LNCaP clone FGC (cell line): ENCODE measurements around the gene STAB2.
A peak's percentile ranks its signal among the peaks of the same experiment; 100 is the strongest.

Experiments used
- DNase-seq: peaks from one replicate; pipeline ENCODE4 v3.0.0-alpha.2; 2011; ENCODE audit warnings: low read depth
- H3K4me3 ChIP-seq: 2 replicates; pipeline ENCODE4 v1.5.1; 2011; ENCODE audit warnings: mild to moderate bottlenecking, low read depth, low read length, control low read depth
- TF ChIP-seq, protein P1 (sequence below): IDR thresholded peaks from 2 replicates; pipeline ENCODE4 v1.5.1; 2012; ENCODE audit warnings: mild to moderate bottlenecking; ENCODE audit not compliant: control insufficient read depth, insufficient read depth; ENCODE audit errors: extremely low read depth

Gene STAB2

DNA sequence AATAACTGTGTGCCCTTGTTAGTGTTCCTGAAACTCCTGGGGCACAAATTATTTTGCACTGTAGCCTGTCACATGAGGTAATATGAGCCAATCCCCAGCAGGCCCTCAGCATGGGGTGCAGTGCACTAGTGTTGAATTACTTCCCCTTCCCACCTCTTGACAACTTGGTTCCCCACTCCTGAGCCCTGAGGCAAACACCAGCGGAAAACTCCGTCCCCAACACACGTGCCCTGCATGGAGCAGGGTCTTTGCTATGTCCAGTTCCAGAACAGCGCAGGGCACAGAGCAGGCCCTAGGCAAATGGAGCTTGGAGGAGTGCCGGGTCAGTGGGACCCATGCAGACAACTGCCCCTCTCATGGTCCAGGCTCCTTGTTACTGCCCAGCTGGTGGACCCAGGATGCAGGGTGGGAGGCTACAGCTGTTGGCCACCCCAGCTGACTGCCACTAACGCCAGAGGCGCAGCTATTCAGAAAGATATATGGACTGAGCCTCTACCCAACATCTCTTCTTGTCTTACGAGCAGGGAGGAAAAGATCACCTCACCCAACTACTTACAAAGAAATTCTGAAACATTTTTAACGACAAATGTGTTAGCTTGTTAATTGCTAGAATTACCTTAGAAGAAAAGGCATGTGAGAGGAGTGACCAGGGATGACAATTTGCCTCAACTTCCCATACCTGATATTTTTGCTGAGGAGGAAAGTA is 182.3 kb downstream of the STAB2 start:
- DNase-seq, result no peak
- no peak overlapping the region for H3K4me3 ChIP-seq
- TF ChIP-seq, protein P1, sequence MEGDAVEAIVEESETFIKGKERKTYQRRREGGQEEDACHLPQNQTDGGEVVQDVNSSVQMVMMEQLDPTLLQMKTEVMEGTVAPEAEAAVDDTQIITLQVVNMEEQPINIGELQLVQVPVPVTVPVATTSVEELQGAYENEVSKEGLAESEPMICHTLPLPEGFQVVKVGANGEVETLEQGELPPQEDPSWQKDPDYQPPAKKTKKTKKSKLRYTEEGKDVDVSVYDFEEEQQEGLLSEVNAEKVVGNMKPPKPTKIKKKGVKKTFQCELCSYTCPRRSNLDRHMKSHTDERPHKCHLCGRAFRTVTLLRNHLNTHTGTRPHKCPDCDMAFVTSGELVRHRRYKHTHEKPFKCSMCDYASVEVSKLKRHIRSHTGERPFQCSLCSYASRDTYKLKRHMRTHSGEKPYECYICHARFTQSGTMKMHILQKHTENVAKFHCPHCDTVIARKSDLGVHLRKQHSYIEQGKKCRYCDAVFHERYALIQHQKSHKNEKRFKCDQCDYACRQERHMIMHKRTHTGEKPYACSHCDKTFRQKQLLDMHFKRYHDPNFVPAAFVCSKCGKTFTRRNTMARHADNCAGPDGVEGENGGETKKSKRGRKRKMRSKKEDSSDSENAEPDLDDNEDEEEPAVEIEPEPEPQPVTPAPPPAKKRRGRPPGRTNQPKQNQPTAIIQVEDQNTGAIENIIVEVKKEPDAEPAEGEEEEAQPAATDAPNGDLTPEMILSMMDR, result no peak

DNA sequence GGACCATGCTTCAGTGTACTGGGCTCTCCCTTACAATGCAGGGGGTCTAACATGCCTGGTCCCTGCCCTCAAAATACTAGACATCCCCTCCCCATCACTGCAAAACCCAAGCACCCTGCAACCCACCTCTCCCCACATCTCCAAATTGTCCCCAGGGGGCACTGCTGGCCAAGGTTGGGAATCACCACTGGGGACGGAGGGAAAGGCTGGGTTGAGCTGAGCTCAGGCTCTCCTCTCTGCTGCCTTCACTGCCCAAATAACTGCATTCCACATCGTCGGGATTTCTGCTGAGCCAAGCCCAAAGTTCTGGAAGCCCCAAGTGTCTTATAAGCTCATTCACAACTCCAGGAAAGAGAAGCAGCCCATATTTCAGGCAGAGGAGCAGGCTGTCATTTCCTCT is 184.4 kb downstream of the STAB2 start:
- DNase-seq, result no peak
- TF ChIP-seq, protein P1, result peak; percentile 71

DNA sequence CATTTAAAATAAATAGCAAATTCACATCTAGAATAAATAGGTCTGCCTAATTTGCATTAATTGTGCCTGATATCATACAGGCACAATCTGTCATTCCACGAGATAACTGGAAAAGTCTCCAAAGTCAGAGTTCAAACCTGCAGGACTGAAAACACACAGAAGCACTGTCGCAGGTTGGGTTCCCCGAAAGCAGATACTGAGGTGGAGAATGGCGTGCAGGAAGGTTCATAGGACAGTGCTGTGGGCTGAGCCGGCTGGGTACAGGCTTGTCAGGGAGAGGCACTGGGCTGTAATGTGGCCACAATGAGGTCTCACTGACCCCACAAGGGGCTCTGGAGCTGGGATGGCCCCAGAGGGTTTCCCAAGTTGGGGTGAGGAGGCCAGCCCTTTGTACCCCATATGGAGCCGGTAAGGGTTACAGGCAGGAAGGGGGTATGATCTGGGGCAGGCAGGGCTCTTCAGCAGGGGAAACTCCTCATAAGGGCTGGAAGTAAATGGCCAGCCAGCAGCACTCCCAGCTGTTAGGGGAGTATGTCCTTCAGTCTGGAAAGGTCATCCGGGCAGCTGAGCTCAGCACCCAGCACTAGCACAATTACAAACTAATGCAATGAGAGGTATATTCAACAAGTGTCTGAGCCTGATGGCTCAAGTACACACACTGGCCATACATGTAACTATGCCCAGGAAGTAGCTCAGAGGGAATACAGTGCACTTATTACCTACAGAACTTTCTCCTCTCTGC is 185.5 kb downstream of the STAB2 start:
- no peak for DNase-seq
- TF ChIP-seq, protein P1, result no peak
- H3K4me3 ChIP-seq, result no peak overlapping the region

More for the DNA sequence above, 184.4 kb downstream of the STAB2 start:
- H3K4me3 ChIP-seq, result no peak overlapping the region

DNA sequence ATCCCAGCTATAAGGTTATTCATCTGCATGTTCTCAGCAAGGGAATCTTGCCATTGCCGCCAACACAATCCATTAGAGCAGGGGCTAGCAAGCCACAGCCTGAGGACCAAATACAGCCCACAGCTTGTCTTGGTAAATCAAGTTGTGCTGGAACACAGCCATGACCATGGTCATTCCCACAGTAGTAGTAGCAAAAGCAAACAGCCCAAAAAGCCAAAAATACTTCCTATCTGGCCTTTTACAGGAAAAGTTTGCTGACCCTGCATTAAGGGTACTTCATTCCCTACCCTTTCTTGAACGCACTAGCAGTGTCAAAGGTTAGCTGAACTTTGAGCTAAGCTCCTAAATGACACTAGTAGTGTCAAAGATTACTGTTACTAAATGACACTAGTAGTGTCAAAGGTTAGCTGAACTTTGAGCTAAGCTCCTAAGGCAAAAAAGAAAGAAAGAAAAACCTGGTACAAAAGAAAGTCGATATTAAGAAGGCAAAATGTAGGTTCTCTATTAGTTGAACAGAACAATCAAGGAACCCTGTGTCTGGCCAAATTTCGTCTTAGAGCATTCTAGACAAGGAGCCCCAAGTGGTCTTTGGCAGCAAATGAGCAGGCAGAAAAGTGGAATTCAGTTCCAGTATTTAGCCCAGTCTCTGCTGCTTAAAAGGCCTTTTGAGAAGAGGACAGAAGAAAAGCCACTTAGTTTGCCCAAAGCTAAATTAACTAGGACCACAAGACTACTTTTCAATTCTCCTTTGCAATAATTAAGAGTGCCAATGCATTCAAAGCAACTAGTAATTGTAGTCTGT is 186.2 kb downstream of the STAB2 start:
- TF ChIP-seq, protein P1, result no peak
- no peak for DNase-seq
- H3K4me3 ChIP-seq, result no peak overlapping the region

DNA sequence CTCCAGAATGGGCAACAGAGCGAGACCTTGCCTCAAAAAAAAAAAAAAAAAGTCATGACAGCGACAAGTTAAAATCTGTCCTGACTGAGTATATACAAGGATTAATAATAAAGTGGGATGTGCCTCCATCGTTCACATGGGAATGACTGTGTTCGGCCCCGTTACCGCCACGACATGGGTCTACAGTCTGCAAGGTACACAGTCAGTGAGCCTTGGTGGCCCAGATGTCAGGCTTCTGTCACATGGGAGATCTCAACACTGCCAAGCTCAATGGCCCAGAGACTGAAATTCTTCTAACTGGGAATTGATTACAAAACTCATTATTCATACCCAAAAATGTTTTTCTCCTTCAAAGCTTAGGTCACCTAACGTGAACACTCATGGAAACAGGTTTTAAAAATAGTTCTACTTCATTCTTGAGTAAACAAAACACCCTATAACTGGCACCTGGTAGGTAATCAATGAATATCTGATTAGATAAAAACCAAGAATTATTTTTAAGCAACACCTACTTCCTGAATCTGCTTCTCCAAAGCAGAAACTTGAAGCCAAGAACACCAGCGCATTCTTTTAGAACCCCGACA is 188.0 kb downstream of the STAB2 start:
- TF ChIP-seq, protein P1, result no peak
- DNase-seq, result no peak
- no peak overlapping the region for H3K4me3 ChIP-seq

DNA sequence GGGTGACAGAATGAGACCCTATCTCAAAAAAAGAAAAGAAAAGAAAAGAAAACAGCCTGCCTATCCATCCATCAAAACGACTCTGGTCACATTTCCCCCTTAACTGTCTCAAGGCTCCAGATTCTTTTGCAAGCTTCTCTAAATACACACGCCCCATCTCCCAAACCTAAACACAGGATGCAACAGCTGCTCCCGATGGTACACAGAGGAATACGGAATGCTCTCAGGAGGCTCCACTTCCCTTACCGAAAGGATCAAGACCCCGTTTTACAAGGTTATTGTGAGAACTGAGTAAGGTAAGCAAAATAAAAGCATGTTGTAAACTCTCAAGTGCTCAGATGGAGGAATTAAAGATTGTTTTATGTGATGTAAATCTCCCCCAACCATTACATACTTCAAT is 191.7 kb downstream of the STAB2 start:
- DNase-seq, result no peak
- no peak overlapping the region for H3K4me3 ChIP-seq

More for the DNA sequence above, 191.7 kb downstream of the STAB2 start:
- TF ChIP-seq, protein P1, result no peak
